GM13977 (cell line): ENCODE measurements around the gene FSHR.

Experiments
- DNase-seq: peaks from one replicate; pipeline ENCODE4 v3.0.0; 2012; ENCODE audit warnings: low spot score
- CTCF ChIP-seq: IDR thresholded peaks from 2 replicates; pipeline ENCODE4 v1.5.1; 2012; ENCODE audit warnings: mild to moderate bottlenecking, control low read depth; ENCODE audit not compliant: insufficient read depth; ENCODE audit errors: extremely low read depth, missing control alignments
- in situ Hi-C: fragments of 300-500 bp; cut with MboI; formaldehyde crosslinking; loops from one replicate; pipeline ENCODE4 v1.12.0; 2022; ENCODE audit warnings: low sequenced_read_pairs, low pct_unique_long_range_greater_than_20kb, mixed read lengths, inconsistent platforms; ENCODE audit not compliant: unreplicated experiment

Gene FSHR

GRCh38 chr2:48940606-48941005, 213.7 kb downstream of the FSHR start:
- no peak for TF ChIP-seq CTCF
- no peak for DNase-seq
- in situ Hi-C loops, result no loop called here

- no peak for TF ChIP-seq CTCF
- in situ Hi-C loops, result no loop called here
- DNase-seq, result no peak
Measured at GRCh38 chr2:48939232-48939631, 215.1 kb downstream of the FSHR start.

GRCh38 chr2:48938231-48938630, 216.1 kb downstream of the FSHR start:
- no peak for TF ChIP-seq CTCF
- no peak for DNase-seq
- in situ Hi-C loops, result no loop called here

- no peak for TF ChIP-seq CTCF
- in situ Hi-C loops, result no loop called here
- no peak for DNase-seq
Measured at GRCh38 chr2:48934807-48935206, 219.5 kb downstream of the FSHR start.

- TF ChIP-seq CTCF, result no peak
- in situ Hi-C loops, result no loop called here
- no peak for DNase-seq
Measured at GRCh38 chr2:48933828-48934497, 220.4 kb downstream of the FSHR start.

GRCh38 chr2:48932667-48933066, 221.6 kb downstream of the FSHR start:
- in situ Hi-C loops, result no loop called here
- no peak for DNase-seq
- TF ChIP-seq CTCF, result no peak

- in situ Hi-C loops, result no loop called here
- DNase-seq, result no peak
- no peak for TF ChIP-seq CTCF
Measured at GRCh38 chr2:48929571-48930301, 224.6 kb downstream of the FSHR start.
